HG02610 (cell line): ENCODE results near the gene IGSF8.
A peak's percentile ranks its signal among the peaks of the same experiment; 100 is the strongest.

ENCODE experiments used
- ATAC-seq: cut with Tn5 transposase; IDR thresholded peaks from one replicate; pipeline ENCODE4 v1.9.1; 2021; ENCODE audit warnings: mild to moderate bottlenecking, moderate library complexity; ENCODE audit not compliant: unreplicated experiment

The IGSF8 gene

GRCh38 chr1:160097911-160098851 is at the start of gene IGSF8:
Gene IGSF8 (minus strand): TSS chr1:160098619. CDS start chr1:160098472, 147 bp downstream.
- ATAC-seq = peak; percentile 46

DNA sequence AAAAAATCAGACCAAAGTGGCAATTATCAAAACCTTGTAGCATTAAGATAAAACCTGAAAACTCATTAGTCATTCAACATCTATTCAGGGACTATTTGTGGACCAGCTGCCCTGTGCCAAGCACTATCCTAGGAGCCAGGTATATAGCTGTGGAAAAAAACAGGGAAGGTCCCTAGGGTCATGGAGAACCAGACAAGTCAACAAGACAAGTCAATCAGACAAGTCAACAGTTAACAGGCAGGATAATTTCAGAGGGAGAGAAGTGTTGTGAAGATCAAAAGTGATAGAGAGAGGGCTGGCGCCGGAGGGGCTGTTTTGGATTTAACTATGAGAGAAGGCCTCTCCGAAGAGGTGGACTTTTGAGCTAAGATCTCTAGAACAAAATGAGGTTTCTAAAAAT is 49.7 kb upstream of the IGSF8 start:
- no peak for ATAC-seq

GRCh38 chr1:160146107-160146506 is 47.7 kb upstream of the IGSF8 start:
- ATAC-seq = no peak

GRCh38 chr1:160144921-160145320 is 46.5 kb upstream of the IGSF8 start:
- ATAC-seq = no peak

GRCh38 chr1:160143695-160144094 is 45.3 kb upstream of the IGSF8 start:
- no peak for ATAC-seq

- ATAC-seq = no peak
Measured at GRCh38 chr1:160139840-160140239, 41.4 kb upstream of the IGSF8 start.

- ATAC-seq = no peak
Measured at GRCh38 chr1:160137216-160137862, 38.9 kb upstream of the IGSF8 start.

DNA sequence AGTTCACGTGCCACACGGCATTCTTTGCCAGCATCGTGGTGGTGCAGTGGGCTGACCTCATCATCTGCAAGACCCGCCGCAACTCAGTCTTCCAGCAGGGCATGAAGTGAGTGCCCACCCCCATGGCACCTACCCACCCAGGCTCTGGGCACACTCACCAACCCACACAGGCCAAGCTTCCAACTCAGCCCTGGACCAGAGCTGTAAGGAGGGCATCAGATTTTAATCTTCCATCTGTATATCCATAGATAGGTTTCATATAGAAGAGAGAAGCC is 38.4 kb upstream of the IGSF8 start:
- ATAC-seq = no peak

GRCh38 chr1:160136121-160136925 is 37.9 kb upstream of the IGSF8 start:
- ATAC-seq = no peak

GRCh38 chr1:160134791-160135572 is 36.6 kb upstream of the IGSF8 start:
- no peak for ATAC-seq

GRCh38 chr1:160133990-160134770 is 35.8 kb upstream of the IGSF8 start:
- no peak for ATAC-seq

- ATAC-seq = no peak
Measured at GRCh38 chr1:160131803-160132565, 33.6 kb upstream of the IGSF8 start.

- ATAC-seq = no peak
Measured at GRCh38 chr1:160130939-160131338, 32.5 kb upstream of the IGSF8 start.

- no peak for ATAC-seq
Measured at GRCh38 chr1:160130486-160130885, 32.1 kb upstream of the IGSF8 start.

GRCh38 chr1:160129966-160130365 is 31.5 kb upstream of the IGSF8 start:
- no peak for ATAC-seq

DNA sequence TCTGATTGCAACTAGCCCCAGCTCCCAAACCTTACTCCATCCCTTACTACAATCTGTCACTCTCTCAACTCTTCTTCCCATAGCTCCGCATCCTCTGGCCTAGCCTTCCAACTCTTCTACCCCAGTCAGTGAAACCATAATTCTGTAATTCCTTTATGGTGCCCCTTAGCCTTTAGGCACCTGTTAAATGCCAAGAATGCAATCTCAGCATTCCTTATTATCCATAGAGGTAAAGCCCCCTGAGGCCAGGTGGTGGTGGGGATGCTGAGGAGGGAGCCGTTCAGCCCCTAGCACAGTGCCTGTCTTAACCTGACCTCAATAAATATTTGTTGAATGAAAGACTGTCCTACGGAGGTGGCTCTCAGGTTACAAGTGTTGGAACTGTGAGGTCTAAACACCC is 31.1 kb upstream of the IGSF8 start:
- ATAC-seq = no peak

- ATAC-seq = no peak
Measured at GRCh38 chr1:160129046-160129445, 30.6 kb upstream of the IGSF8 start.

DNA sequence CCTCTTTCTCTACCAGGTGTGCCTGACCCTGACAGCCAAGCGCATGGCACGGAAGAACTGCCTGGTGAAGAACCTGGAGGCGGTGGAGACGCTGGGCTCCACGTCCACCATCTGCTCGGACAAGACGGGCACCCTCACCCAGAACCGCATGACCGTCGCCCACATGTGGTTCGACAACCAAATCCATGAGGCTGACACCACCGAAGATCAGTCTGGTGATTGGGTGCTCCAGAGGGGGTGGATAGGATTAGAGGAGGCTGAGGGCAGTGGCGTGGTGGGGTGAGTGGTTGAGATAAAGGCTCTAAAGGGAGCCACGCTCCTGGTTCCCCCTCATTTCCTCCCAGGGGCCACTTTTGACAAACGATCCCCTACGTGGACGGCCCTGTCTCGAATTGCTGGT is 30.2 kb upstream of the IGSF8 start:
- ATAC-seq = no peak

GRCh38 chr1:160127865-160128523 is 29.6 kb upstream of the IGSF8 start:
- no peak for ATAC-seq
